Stimulated activated effector memory CD8-positive, alpha-beta T cell treated with anti-CD3 and anti-CD28 coated beads, Interleukin-12 subunit alpha, Interleukin-12 subunit beta, amount 100 ng/mL, for 72 hours (primary cell): Measurements from ENCODE around the gene APP.
A peak's percentile ranks its signal among the peaks of the same experiment; 100 is the strongest.
"Not testable (repeated sequence)": the region's sequence is repeated elsewhere in the genome, so short reads cannot be mapped to it uniquely, and the experiment has no call there.

Experiments used
- ATAC-seq: fragments of 150-1000 bp; cut with Tn5 transposase; 2 replicates; pipeline ENCODE4 v1.10.0; 2021
- DNase-seq, 2 donors: peaks; one replicate each; pipeline ENCODE4 v3.0.0; 2021 to 2022; ENCODE audit warnings: low spot score in 2 of 2
- H3K27ac Mint-ChIP-seq: one replicate; pipeline ENCODE4 v1.8.0; 2022; ENCODE audit warnings: mild to moderate bottlenecking, mixed read lengths
- H3K36me3 Mint-ChIP-seq: one replicate; pipeline ENCODE4 v1.8.0; 2022; ENCODE audit warnings: mild to moderate bottlenecking, mixed read lengths
- H3K4me1 Mint-ChIP-seq: one replicate; pipeline ENCODE4 v1.8.0; 2022; ENCODE audit warnings: mixed read lengths
- H3K4me3 Mint-ChIP-seq: one replicate; pipeline ENCODE4 v1.8.0; 2022; ENCODE audit warnings: mild to moderate bottlenecking, mixed read lengths
- H3K9me3 Mint-ChIP-seq: one replicate; pipeline ENCODE4 v1.8.0; 2022; ENCODE audit warnings: mixed read lengths

Gene APP

DNA sequence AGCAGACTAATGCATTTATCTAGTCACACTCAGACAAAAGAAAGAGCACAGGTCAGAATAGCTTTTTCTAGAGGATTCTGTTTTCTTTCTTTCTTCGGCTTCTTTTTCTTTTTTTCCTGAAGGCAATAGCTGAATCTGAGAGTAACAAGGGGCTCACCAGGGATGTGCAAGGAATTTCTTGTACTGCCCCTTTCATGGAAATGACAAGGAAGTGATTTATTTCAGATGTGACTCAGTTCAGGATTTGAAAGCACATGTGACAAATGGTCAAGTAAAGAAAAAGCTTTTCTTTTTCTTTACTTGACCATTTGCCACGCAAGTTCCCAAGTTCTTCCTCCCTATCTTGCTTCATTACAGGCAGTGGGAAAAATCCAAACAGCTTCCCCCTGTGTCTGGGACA is 233.8 kb downstream of the APP start:
- DNase-seq: no peak

DNA sequence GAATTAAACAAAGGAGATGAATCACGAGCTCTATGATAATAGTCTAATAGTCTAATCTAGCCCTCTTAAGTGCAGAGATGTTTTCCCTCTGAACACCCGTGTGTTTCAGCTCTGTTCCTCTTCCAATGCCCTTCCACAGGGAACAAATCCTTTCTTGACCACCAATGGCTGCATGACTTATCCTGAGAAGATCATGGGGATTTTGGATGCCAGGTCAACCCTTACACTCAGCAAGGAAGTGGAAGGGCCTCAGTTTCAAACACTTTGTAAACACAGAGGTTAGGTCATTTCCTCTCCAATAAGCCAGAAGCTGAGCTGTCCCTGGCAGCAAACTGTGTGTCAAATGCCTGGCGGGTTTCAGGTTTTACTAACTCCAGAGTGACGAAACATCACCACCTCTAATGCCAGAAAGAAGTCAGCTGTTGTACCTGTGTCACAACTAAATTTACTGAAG is 235.8 kb downstream of the APP start:
- no peaks in the 10 kb centered on the region for H3K9me3 Mint-ChIP-seq
- H3K4me3 Mint-ChIP-seq: no peak overlapping the region
- H3K36me3 Mint-ChIP-seq: no peaks in the 10 kb centered on the region
- H3K27ac Mint-ChIP-seq: no peak overlapping the region
- no peaks in the 10 kb centered on the region for H3K4me1 Mint-ChIP-seq
- ATAC-seq: peak; percentile 90
- no peak for DNase-seq

More for the DNA sequence above, 233.8 kb downstream of the APP start:
- Mint-ChIP-seq H3K36me3 (no peaks in the 10 kb centered on the region), H3K4me3 (no peak overlapping the region), H3K27ac (no peak overlapping the region), H3K4me1 (no peaks in the 10 kb centered on the region), H3K9me3 (no peaks in the 10 kb centered on the region)
- ATAC-seq: no peak

DNA sequence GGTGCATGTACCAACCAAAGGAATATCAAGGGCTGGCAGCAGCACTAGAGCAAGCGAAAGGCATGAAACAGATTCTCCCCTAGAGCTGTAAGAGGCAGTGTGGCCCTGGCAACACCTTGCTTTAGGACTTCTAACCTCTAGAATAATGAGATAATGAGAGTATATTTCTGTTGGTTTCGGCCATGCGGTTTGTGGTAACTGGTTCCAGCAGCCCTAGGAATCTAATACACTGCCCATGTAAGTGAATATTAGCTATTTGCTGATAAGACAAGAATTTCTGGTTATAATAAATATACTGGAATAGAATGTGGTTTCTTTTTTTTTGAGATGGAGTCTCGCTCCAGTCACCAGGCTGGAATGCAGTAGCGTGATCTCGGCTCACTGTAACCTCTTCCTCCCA is 236.4 kb downstream of the APP start:
- no peaks in the 10 kb centered on the region for H3K4me1 Mint-ChIP-seq
- H3K27ac Mint-ChIP-seq: no peak overlapping the region
- H3K9me3 Mint-ChIP-seq: no peaks in the 10 kb centered on the region
- DNase-seq (no peak), ATAC-seq (no peak)
- H3K4me3 Mint-ChIP-seq: no peak overlapping the region
- no peaks in the 10 kb centered on the region for H3K36me3 Mint-ChIP-seq

DNA sequence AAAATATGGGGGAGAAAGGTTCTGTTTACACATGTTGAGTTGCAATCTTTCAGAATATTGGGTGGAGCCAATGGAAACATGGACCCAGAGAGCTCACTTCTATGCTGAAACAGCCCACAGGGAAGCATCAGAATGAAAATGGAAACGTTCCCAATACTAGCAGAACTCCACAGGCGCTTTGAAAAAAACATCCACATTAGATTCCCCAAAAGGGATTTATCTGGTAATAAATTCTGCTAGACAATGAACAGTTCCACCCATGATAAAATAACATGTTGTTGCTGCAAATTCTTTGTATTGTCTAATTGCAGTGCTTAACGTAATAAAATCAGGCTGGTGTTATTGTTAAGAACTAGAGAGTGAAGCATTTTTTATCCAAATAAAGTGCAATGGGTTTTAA is 238.8 kb downstream of the APP start:
- Mint-ChIP-seq H3K4me1 (no peaks in the 10 kb centered on the region), H3K4me3 (no peak overlapping the region), H3K27ac (no peak overlapping the region), H3K9me3 (no peaks in the 10 kb centered on the region), H3K36me3 (no peaks in the 10 kb centered on the region)
- ATAC-seq (no peak), DNase-seq (no peak)

DNA sequence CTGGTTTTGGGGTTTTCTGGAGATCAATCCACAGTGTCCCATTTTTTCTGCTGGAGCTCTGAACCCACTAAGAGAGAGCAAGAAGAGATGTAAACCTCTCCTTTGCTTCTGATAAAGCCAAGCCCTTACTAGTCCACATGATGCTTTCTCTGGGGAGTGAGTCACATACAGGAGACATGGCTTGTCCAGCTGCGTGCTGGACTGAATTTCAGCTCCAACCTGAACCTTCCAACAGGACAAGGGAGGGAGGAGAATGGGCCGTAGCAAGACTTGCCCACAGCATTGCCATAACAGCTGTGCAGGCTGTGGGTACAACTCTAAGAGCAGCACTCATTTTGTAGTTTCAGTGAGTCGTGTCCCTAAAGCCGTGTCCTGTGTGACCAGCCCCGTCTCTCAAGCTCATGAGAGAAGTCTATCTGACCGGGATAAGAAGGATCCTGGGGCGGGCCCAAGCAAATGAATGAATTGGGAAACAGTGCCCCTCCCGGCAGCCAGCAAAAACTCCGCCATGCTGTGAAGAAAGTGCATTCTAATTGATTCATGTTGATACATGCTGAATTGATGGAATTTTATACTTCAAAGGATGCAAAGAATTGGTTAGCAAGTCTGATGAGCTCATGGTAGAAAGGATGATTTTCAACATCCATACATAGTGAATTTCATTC is 240.6 kb downstream of the APP start:
- ATAC-seq (no peak), DNase-seq (no peak)
- no peaks in the 10 kb centered on the region for H3K9me3 Mint-ChIP-seq
- no peak overlapping the region for H3K27ac Mint-ChIP-seq
- H3K36me3 Mint-ChIP-seq: no peaks in the 10 kb centered on the region
- H3K4me3 Mint-ChIP-seq: no peak overlapping the region
- H3K4me1 Mint-ChIP-seq: no peaks in the 10 kb centered on the region

DNA sequence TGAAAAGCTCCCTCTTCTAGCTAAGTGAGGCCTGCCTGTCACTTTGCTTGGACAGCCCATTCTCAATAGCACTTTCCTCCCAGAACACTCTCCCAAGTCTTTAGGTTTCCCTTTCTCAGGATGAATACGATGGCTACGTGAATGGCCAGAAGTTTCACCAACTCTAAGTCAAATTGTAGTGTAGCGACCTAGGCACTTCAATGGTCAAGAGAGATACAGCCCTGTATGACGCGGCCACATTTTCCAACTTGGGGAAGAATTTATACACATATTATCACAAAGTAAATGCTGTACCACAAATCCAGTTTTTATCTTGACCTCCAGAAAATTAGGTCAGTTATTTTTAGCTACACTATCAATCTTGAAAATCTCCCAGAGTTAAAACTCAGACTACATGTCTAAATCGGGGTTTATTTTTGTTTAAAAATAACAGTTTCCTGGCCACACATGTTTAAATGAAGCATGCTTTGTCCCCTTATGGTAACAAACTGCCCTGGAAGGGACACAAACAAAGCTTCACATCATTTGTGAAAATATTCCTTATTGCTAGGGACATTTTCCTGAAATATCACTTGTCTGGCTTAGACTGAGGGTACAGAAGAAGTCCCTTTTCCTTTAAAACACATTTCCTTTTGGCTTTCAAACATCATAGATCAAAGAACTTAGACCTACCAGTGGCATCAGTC is 243.2 kb downstream of the APP start:
- Mint-ChIP-seq H3K4me1 (no peaks in the 10 kb centered on the region), H3K36me3 (no peaks in the 10 kb centered on the region), H3K4me3 (no peak overlapping the region), H3K27ac (no peak overlapping the region), H3K9me3 (no peaks in the 10 kb centered on the region)
- DNase-seq (no peak), ATAC-seq (no peak)

DNA sequence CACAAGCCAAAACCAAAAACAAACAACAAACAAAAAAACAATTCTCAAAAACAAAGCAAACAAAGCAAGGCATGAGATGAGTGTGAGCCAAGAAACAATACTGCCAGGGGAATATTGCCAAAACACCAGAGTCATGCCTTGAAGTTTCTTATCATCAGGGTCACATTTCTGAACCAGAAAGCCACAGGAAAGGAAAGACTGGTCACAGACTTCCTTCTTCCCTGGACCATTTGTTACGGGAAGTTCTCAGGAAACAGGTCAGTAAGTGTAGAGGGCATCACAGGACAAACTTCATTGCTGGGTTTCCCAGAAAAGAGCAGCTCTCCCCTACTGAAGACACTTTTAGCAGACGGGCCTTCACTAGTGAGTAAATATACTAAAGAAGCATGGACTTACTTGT is 244.6 kb downstream of the APP start:
- Mint-ChIP-seq H3K9me3 (no peaks in the 10 kb centered on the region), H3K4me1 (no peaks in the 10 kb centered on the region), H3K36me3 (no peaks in the 10 kb centered on the region), H3K27ac (no peak overlapping the region), H3K4me3 (no peak overlapping the region)
- ATAC-seq (no peak), DNase-seq (no peak)

DNA sequence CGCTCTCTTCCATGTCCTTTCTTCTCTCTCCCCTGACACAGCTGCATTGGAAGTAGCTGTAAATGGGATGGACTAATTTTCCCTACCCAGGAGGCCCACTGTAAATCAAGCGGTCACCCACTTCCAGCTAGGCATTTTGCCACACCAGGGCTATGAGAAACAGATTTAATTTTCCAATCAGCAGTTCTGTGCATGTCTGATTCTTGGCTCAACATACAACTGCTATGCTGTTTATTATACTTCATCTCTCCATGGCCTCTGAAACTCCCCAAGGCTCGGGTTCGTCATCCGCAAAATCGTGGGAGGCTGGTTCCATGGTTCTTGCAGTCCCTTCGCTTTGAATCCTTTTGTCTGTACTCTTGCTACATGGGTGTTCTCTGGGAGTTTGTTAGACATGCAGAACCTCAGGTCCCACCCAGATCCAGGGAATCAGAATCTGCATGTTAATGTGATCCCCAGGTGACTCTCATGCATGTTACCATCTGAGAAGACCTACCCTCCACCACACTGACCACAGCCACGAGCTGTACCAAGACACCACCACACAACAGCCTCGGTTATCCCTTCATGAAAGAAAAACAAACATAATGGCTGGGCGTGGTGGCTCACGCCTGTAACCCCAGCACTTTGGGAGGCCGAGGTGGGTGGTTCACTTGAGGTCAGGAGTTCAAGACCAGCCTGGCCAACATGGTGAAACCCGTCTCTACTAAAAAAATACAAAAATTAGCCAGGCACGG is 245.3 kb downstream of the APP start:
- no peak overlapping the region for H3K27ac Mint-ChIP-seq
- no peaks in the 10 kb centered on the region for H3K4me1 Mint-ChIP-seq
- no peaks in the 10 kb centered on the region for H3K9me3 Mint-ChIP-seq
- ATAC-seq: no peak
- no peaks in the 10 kb centered on the region for H3K36me3 Mint-ChIP-seq
- no peak for DNase-seq
- H3K4me3 Mint-ChIP-seq: no peak overlapping the region

DNA sequence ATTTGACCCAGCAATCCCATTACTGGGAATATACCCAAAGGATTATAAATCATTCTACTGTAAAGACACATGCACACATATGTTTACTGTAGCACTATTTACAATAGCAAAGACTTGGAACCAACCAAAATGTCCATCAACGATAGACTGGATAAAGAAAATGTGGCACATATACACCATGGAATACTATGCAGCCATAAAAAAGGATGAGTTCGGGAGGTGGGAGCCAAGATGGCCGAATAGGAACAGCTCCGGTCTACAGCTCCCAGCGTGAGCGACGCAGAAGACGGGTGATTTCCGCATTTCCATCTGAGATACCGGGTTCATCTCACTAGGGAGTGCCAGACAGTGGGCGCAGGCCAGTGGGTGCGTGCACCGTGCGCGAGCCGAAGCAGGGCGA is 252.4 kb downstream of the APP start:
- H3K36me3 Mint-ChIP-seq, H3K4me1 Mint-ChIP-seq, H3K27ac Mint-ChIP-seq, H3K9me3 Mint-ChIP-seq, DNase-seq, H3K4me3 Mint-ChIP-seq, ATAC-seq: not testable (repeated sequence)

DNA sequence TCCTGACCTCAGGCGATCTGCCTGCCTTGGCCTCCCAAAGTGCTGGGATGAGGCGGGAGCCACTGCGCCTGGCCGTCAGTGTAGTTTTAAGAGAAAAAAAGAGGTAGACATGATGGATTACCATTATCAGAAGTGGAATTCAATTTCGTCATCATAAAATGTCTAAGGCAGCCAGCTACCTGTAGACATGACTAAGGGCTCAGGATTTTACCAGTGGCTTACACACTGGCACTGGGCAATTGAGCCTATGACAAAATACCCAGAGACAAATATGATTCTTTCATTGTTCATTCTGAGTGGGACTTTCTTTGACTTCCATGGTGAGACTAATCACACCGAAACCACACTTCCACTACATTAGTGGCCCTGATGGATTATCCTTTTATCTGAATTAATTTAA is 254.3 kb downstream of the APP start:
- Mint-ChIP-seq H3K4me3 (no peak overlapping the region), H3K9me3 (no peaks in the 10 kb centered on the region), H3K27ac (no peak overlapping the region), H3K4me1 (no peaks in the 10 kb centered on the region), H3K36me3 (no peaks in the 10 kb centered on the region)
- DNase-seq: no peak
- ATAC-seq: no peak

DNA sequence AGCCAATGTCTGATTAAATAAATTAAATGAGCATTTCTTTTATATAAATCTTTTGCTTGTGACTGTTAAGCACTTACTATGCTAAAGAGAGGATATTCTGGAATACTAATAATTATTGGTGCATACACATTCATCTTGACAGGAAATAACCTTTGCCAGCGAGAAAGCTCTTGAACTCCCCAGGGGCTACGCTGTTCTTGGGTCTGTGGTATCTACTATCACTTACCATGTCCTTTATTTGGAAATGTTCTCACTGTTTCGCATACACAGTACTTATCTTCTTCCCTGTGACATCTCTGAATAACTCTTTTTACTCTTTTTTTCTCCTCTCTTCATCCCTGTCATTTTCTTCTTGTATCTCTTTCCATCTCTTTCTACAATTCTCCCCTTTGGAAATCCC is 257.1 kb downstream of the APP start:
- no peak overlapping the region for H3K4me3 Mint-ChIP-seq
- H3K36me3 Mint-ChIP-seq: no peaks in the 10 kb centered on the region
- ATAC-seq (no peak), DNase-seq (no peak)
- no peaks in the 10 kb centered on the region for H3K4me1 Mint-ChIP-seq
- no peaks in the 10 kb centered on the region for H3K9me3 Mint-ChIP-seq
- H3K27ac Mint-ChIP-seq: no peak overlapping the region

DNA sequence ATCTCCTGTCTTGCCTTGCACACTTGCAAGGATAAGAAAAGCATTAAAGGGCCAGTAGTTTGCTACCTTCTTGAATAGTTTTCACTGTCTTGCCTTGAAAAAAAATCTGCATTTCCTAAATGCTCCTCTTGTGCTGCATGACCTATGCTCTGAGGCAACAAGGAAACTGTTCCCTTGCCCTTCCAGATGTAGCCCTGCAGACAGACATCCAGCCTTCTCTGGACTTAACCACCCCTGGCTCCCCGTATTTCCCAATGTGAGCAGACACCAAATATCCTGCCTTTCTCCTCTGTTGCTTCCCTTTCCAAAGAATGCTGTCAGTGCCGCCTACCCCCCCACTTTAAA is 258.2 kb downstream of the APP start:
- no peaks in the 10 kb centered on the region for H3K4me1 Mint-ChIP-seq

DNA sequence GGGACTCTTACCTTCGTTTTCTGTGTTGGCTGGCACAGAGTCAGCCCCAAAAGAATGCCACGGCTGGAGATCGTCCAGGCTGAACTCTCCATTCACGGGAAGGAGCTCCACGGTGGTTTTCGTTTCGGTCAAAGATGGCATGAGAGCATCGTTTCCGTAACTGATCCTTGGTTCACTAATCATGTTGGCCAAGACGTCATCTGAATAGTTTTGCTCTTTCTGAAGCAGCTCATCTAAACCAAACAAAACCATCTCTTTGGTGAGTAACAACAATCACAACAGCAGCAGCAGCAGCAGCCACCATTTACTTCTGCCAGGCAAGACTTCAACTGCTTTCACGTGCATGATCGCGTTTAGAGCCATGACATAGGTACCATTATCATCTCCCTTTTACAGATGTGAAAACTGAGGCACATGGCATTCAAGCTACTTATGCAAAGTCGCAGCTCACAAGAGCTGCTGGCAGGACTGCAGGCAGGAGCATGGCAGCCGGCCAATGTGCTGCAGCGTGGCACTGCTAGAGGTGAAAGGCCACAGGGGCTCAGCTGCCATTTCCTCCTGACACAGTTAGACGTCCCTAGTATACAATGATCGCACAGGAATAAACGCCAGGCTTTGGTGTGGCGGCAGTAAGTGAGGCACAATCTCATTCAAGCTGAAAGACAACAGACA is 258.7 kb downstream of the APP start:
- no peaks in the 10 kb centered on the region for H3K9me3 Mint-ChIP-seq
- H3K4me1 Mint-ChIP-seq: no peaks in the 10 kb centered on the region
- no peak for ATAC-seq
- H3K4me3 Mint-ChIP-seq: no peak overlapping the region
- DNase-seq: no peak
- H3K36me3 Mint-ChIP-seq: no peaks in the 10 kb centered on the region
- no peak overlapping the region for H3K27ac Mint-ChIP-seq

More for the DNA sequence above, 258.2 kb downstream of the APP start:
- Mint-ChIP-seq H3K36me3 (no peaks in the 10 kb centered on the region), H3K4me3 (no peak overlapping the region), H3K27ac (no peak overlapping the region), H3K9me3 (no peaks in the 10 kb centered on the region)
- ATAC-seq (no peak), DNase-seq (no peak)

DNA sequence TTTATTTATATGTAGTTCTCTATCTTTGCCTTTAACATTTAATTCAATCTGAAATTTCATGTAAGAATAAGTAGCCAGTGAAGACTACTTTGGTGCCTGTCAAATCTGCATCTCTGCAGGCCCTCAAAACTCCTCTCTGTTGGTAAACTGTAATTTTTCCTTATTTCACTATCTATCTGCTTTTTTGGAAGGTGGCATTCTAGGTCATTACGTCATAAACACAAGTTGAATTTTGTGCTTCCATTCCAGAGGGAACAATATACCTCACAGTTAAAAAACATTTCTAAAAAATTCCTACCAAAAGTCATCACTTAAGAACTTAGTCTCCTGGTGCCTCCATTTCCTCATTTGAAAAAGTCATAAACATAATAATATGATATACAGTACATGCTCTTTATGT is 259.8 kb downstream of the APP start:
- ATAC-seq: no peak
- H3K4me3 Mint-ChIP-seq: no peak overlapping the region
- no peaks in the 10 kb centered on the region for H3K9me3 Mint-ChIP-seq
- DNase-seq: no peak
- no peaks in the 10 kb centered on the region for H3K36me3 Mint-ChIP-seq
- no peaks in the 10 kb centered on the region for H3K4me1 Mint-ChIP-seq
- H3K27ac Mint-ChIP-seq: no peak overlapping the region

DNA sequence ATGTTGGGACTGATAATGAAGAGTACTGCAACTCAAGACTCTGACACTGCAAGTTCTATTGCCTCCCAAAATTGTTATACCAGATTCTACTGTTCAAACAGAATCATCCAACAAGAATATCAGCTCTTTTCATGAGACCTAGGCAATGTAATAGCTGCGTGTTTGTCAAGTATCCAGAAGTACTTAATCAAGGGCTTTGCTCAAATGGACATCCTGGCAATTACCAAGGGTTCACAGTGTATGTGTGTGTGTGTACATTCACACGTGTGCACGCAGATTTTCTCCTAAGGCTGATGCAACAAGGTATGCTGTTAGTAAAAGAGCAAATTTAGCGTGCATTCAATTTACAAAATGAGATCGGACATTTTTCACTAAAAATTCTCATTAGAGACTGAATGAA is 261.2 kb downstream of the APP start:
- Mint-ChIP-seq H3K4me1 (no peaks in the 10 kb centered on the region), H3K4me3 (no peak overlapping the region), H3K36me3 (no peaks in the 10 kb centered on the region), H3K27ac (no peak overlapping the region), H3K9me3 (no peaks in the 10 kb centered on the region)
- DNase-seq (no peak), ATAC-seq (no peak)

DNA sequence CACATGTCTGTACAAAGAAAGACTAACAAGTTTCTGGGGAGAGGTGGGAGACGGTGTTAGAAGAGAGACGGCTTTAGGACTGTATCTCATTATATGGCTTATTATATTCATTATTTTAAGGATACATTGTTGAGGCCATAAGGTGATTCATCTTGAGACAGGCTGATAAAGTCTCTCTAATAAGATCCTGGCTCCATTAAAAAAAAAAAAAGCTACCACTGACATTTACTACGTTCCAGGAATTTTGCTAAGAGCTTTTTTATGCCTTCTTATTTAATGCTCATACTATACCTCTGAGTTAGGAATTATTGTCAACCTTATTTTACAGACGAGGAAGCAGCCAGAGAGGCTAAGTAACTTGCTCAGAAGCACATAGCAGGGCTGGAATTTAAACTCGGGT is 262.1 kb downstream of the APP start:
- Mint-ChIP-seq H3K27ac (no peak overlapping the region), H3K9me3 (no peaks in the 10 kb centered on the region), H3K4me3 (no peak overlapping the region), H3K36me3 (no peaks in the 10 kb centered on the region), H3K4me1 (no peaks in the 10 kb centered on the region)
- DNase-seq: no peak
- ATAC-seq: no peak
